Measurements from ENCODE around the gene PDE2A. TPM values are rescaled to one million over a fixed set of nuclear protein-coding genes. Genes with fewer than 3 reads are reported as not detected.

Gene PDE2A
- total and polyA plus RNA-seq, 9 donors = 8.3 to 44.0 (median 12.8) TPM

GRCh38 chr11:72583616-72584292 is 90.5 kb downstream of the PDE2A start:
- no peak for TF ChIP-seq EP300 (IDR thresholded peaks at IDR 0.05)
- no peak for TF ChIP-seq POLR2A (IDR thresholded peaks at IDR 0.05)
- TF ChIP-seq CTCF (IDR thresholded peaks at IDR 0.05) = no peak
- H3K4me1 ChIP-seq (ENCODE audit: insufficient read depth) = no peaks in the 10 kb centered on the region
- intact Hi-C loops (cut with DNase I) = loop anchor here in 1 of 4 donors (10.0 kb wide), 1 partner anchor 99 kb away; no protein-coding TSS in a partner anchor
- H3K36me3 ChIP-seq = no peaks in the 10 kb centered on the region
- H3K9me3 ChIP-seq = no peaks in the 10 kb centered on the region
- H3K27ac ChIP-seq = no peak overlapping the region
- peak in 1 of 5 donors; percentile 24 for DNase-seq
- H3K4me3 ChIP-seq = no peak overlapping the region
- no peaks in the 10 kb centered on the region for H3K27me3 ChIP-seq
- 58 to 67% (median 60%) methylated on average over 22 of the region's 22 CpGs for WGBS, 3 donors

- no peak overlapping the region for H3K4me3 ChIP-seq
- no peaks in the 10 kb centered on the region for H3K27me3 ChIP-seq
- WGBS, 3 donors = 48 to 96% (median 66%) methylated on average over 2 of the region's 2 CpGs
- peak in 1 of 5 donors; percentile 23 for DNase-seq
- no peak for TF ChIP-seq EP300 (IDR thresholded peaks at IDR 0.05)
- TF ChIP-seq CTCF (IDR thresholded peaks at IDR 0.05) = no peak
- TF ChIP-seq POLR2A (IDR thresholded peaks at IDR 0.05) = no peak
- no peaks in the 10 kb centered on the region for H3K4me1 ChIP-seq (ENCODE audit: insufficient read depth)
- H3K9me3 ChIP-seq = no peaks in the 10 kb centered on the region
- intact Hi-C loops (cut with DNase I) = loop anchor here in 1 of 4 donors (10.0 kb wide), 1 partner anchor 98 kb away; no protein-coding TSS in a partner anchor
- no peaks in the 10 kb centered on the region for H3K36me3 ChIP-seq
- H3K27ac ChIP-seq = no peak overlapping the region
Measured at GRCh38 chr11:72583177-72583553, 91.1 kb downstream of the PDE2A start.

- H3K36me3 ChIP-seq = no peaks in the 10 kb centered on the region
- intact Hi-C loops (cut with DNase I) = loop anchor here in 1 of 4 donors (10.0 kb wide), 1 partner anchor 98 kb away; no protein-coding TSS in a partner anchor
- H3K27me3 ChIP-seq = no peaks in the 10 kb centered on the region
Measured at GRCh38 chr11:72582206-72583176, 91.7 kb downstream of the PDE2A start.

More at GRCh38 chr11:72582206-72583176, 91.7 kb downstream of the PDE2A start:
- no peaks in the 10 kb centered on the region for H3K4me1 ChIP-seq (ENCODE audit: insufficient read depth)
- DNase-seq = peak in 2 of 5 donors; percentile 7 to 16
- no peak overlapping the region for H3K4me3 ChIP-seq
- 85 to 93% (median 92%) methylated on average over 14 of the region's 14 CpGs for WGBS, 3 donors
- H3K27ac ChIP-seq = no peak overlapping the region
- no peak for TF ChIP-seq EP300 (IDR thresholded peaks at IDR 0.05)
- no peak for TF ChIP-seq CTCF (IDR thresholded peaks at IDR 0.05)
- no peak for TF ChIP-seq POLR2A (IDR thresholded peaks at IDR 0.05)
- no peaks in the 10 kb centered on the region for H3K9me3 ChIP-seq
